Fibroblast of lung (primary cell): ENCODE results near the gene NOP9.

Experiments used
- CTCF ChIP-seq, 2 donors: IDR thresholded peaks in 1 of 2; conservative IDR thresholded peaks in 1 of 2; 1 replicate in 1 of 2; 2 replicates in 1 of 2; pipeline ENCODE4 v1.5.1; 2011 to 2012; ENCODE audit warnings: low read length in 2 of 2, control low read depth in 1 of 2, inconsistent platforms in 1 of 2, low read depth in 1 of 2, mild to moderate bottlenecking in 1 of 2
- EZH2 ChIP-seq: IDR thresholded peaks from 2 replicates; pipeline ENCODE4 v1.5.1; 2012; ENCODE audit warnings: low read length, control low read depth, mild to moderate bottlenecking; ENCODE audit errors: missing control alignments

DNA sequence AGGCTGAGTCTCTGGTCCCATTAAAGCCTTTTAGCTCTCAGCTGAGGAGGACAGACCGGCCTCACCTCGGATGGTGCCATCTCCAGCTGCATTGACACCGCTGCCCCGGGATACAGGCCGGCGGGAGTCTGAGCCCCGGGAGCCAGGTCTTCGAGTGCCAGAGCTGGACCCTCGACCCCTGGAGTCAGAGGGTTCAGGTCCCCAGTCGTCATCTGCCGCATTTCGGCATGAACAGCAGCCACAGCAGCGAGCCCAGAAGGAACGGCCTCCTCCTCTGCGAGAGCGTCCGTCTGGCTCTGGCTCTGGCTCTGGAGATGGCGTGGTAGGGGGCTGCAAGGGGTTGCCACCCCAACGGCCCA, 37.7 kb upstream of the NOP9 start:
- TF ChIP-seq CTCF (conservative IDR thresholded peaks at IDR 0.05 in 1 of 2, IDR thresholded peaks at IDR 0.05 in 1 of 2; ENCODE audit: low read depth in 1 of 2, low read length in 2 of 2) (no peak), EZH2 (no peak)
